NCI-H146 treated with DMSO at 0.1 percent for 48 hours (cell line): ENCODE data around the gene NLRP13.
"Not testable (repeated sequence)": the region's sequence is repeated elsewhere in the genome, so short reads cannot be mapped to it uniquely, and the experiment has no call there.

ENCODE experiments used
- DNase-seq: peaks from one replicate; lab custom pipeline; 2025; ENCODE audit not compliant: unreplicated experiment; lab: John Stamatoyannopoulos, UW

The NLRP13 gene

DNA sequence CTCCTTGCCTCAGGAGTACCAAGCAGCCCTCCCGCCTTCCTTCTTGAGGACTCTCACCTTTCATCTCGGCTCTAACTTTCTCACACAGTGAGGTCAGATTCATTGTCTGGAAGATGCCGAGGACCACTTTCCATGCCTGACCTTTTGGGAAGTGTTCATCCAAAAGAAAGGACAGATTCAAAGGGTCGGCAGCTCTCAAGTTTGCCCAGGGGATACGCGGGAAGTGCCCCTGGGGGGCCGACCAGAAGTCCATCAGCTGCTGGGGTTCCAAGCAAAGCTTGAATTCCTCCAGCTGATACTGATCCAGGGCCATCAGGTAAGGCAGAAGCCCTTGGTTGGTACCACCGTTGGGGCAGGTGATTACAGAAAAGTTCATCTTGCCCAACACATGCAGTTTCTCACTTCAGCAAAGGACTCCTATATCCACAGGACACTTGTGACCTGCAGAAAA lies at the start of gene NLRP13:
NLRP13 (minus strand) TSS at position 401 of the 451 bp plus-strand sequence; CDS start at position 376, 25 bp downstream.
- DNase-seq, result no peak

DNA sequence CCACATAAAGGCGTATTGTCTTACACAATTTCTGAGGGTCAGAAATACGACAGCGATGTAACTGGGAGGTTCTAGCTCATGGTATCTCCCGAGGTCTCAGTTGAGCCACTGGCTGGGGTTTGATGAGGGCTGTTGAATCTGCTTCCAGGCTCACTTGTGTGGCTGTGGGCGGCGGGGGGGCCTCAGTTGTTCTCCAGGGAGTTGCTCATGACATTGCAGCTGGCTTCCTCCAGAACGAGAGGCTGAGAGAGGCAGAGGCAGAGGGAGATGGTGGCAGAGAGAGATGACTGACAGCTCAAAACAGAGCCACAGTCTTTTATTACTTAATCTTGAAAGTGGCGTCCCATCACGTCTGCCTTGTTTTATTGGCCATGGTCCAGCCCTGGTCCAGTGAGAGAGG lies 48.3 kb upstream of the NLRP13 start:
- DNase-seq, result no peak

GRCh38 chr19:55973982-55974381 lies 41.8 kb upstream of the NLRP13 start:
- DNase-seq, result no peak

DNA sequence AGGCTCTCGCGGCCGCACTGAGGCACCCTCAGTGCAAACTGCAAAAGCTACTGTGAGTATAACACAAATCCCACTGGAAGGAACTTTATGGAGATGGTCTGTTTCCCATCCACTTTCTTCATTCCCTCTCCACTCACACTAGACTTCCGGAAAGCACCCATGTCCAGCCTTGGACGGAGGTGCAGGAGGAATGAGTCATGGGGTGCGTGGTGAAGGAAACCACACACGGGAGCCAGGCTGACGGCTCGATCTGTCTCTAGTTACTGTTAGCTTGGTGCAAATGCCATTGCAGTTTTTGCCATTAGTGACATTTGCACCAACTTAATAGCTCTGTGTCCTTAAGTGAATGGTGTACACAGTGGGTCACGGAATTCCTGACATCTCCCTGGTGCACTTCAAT lies 30.1 kb upstream of the NLRP13 start:
- DNase-seq, result no peak

DNA sequence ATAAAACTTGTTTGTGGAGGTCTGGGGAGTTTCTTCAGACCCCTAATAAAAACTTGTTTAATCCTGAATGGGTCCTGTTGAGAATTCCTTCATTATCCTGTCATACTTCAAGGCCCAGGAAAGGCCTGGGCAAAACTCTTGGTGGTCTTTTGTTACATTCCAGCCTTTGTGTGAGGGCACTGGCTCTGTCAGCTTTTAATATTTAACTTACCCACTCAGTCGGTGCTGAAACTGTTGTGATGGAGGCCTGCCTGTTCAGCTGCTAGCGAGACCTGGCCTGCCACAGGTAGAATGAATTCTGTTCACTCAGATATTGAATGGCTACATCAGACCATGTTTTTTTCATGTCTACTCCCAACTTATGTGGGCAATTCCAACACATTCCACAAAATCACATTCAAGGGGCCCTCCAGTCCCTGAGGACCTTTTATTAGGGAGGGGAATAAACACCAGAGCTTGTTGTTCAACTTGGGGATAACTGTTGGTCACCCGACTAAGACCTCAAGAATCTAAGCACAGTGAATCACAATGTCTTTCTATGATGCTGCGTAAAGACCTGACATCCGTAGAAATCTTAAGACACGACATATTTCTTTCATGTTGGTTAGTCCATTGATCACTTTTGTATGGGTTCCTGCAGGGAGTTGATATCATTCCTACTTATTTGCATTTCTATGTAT lies 28.0 kb upstream of the NLRP13 start:
- DNase-seq, result no peak

DNA sequence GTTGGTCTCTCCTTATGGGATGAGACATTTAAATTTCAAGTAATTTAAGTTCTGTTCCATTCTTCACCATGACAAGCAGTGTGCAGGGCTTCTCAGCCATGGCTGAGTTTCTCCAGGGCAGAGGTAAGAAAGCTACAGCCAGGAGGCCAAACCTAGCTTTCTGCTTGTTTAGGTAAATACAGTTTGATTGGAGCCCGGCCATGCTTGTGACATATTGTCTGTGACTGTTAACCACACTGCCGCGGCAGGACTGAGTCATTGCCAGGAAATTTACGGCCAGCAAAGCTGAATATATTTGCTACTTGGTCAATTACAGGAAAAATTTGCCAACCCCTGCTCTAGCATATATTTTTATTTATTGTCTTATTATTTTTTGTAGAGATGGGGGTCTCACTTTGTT lies 26.2 kb upstream of the NLRP13 start:
- no peak for DNase-seq

DNA sequence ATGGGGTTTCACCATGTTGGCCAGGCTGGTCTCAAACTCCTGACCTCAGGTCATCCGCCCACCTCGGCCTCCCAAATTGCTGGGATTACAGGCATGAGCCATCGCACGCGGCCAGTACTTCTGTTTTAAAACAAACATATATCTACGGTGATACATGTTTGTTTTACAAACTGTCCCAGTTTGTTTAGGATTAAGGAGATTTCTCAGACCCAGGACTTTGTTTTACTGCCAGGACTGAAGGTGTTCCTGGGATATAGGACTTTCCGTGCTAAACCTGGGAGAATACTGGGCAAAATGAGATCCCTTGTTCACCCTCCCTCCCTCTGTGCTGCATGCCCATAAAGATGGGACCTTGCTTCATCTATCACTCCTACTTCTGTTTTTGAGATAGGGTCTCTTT lies 24.3 kb upstream of the NLRP13 start:
- no peak for DNase-seq

- not testable (repeated sequence) for DNase-seq
These were observed 18.4 kb upstream of the NLRP13 start for GRCh38 chr19:55950566-55950965.

DNA sequence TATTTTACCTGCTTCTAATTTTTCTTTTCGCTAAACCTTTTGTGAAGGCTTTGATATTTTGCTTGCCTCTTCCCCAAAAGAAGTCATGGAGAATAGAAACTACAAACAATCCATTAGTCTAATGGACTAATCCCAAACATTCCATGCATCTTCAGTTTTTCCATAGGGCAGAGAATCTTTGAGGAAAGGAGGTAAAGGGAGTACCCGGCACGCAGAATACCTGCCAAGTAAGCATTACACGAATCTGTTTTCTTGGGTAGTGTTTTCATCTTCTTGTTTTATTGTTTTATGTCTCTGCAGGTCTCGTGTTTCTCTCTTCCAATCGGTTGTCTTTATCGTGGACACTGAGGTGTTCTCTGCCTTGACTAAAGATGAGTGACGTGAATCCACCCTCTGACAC lies 15.4 kb upstream of the NLRP13 start, which contains the start of gene NLRP8:
NLRP8 (plus strand) TSS at position 301 of the 400 bp plus-strand sequence.
- DNase-seq, result no peak

DNA sequence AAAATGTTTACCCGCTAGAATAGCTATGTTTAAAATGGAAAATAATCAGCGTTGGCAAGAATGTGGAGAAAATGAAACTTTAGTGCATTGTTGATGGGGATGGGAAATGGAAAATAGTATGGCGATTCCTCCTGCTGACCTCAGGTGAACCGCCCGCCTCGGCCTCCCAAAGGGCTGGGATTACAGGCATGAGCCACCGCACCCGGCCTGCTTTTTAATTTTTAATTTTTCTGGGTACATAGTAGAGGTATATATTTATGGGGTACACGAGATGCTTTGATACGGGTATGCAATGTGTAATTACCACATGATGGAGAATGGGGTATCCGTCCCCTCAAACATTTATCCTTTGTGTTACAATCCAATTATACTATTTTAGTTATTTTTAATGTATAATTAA lies 8.2 kb upstream of the NLRP13 start:
- DNase-seq, result no peak

DNA sequence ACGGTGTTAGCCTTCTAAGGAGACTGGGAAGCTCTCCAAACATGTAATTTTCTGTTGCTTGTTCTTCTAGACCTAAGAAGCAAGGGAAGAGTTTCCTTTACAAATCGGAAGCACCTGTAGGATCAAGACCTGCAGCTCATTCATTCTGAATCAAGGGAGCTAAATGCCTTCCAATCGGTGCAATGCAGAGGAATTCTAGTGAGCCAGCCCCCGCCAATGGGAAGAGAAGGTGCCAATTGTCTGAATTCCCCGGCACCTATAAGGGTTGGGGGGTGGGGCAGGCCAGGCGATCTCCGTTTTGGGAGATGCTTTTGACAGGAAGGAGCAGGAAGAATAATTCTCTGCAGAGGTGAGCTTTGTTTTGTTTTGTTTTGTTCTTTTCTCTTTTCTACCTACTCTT lies 7.1 kb upstream of the NLRP13 start:
- DNase-seq, result no peak

DNA sequence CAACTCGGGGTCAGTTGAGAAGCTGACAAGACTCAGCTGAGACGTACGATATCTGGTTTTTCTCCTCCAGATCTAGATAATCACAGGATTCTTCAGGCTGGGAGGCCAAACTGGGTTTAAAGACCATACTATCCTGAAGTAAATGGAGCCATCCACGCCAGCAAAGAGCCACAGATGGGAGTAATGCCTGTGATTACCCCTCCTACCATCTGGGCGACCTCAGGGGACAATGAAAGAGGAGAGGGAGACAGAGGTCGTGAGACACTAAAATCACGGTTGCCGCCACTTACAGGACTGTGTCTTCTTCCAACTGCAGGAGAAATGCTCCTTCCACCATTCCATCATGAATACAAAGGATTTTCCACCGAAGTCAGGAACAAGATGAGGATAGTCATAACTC lies 3.1 kb upstream of the NLRP13 start:
- no peak for DNase-seq

GRCh38 chr19:55930996-55931515 lies 1.1 kb downstream of the NLRP13 start:
- DNase-seq, result no peak

DNA sequence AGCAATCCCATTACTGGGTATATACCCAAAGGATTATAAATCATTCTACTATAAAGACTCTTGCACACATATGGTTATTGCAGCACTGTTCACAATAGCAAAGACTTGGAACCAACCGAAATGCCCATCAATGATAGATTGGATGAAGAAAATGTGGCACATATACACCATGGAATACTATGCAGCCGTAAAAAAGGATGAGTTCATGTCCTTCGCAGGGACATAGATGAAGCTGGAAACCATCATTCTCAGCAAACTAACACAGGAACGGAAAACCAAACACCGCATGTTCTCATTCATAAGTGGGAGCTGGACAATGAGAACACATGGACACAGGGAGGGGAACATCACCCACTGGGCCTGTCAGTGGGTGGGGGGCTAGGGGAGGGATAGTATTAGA lies 2.9 kb downstream of the NLRP13 start:
- not testable (repeated sequence) for DNase-seq

DNA sequence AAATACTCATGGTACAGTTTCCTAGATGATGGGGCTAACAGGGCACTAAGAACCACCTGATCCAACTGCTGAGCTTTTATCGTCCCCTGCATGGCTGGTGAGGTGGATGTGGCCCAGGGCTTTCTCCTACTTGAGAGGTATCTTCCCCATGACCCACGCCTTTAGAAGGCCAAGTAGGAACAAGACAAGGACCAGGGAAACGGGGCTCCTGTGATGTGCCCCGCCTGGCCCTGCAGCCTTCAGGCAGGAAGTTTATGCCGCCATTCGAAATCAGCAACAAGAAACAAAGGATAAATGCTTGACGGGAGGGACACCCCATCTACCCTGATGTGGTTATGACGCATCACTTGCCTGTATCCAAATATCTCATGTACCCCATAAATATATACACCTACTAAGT lies 4.1 kb downstream of the NLRP13 start:
- DNase-seq, result no peak

DNA sequence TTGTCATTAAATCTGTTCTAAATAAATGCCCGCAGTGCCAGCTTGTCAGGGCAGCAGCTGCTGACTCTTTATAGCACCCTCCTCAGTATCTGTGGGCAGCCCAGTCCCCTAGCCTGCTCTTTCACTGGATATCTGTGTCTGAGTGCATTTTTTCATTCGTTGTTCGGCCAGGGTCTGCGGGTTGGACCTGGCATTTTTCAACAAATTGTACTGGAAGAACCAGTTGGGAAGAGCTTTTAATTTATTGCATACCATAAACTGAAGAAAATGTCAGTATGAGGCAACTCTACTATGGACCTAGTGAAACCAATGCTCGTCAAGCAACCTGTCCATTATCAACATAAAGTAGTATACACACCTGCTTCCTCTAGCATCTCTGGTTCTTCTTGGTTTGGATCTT lies 8.6 kb downstream of the NLRP13 start:
- no peak for DNase-seq

DNA sequence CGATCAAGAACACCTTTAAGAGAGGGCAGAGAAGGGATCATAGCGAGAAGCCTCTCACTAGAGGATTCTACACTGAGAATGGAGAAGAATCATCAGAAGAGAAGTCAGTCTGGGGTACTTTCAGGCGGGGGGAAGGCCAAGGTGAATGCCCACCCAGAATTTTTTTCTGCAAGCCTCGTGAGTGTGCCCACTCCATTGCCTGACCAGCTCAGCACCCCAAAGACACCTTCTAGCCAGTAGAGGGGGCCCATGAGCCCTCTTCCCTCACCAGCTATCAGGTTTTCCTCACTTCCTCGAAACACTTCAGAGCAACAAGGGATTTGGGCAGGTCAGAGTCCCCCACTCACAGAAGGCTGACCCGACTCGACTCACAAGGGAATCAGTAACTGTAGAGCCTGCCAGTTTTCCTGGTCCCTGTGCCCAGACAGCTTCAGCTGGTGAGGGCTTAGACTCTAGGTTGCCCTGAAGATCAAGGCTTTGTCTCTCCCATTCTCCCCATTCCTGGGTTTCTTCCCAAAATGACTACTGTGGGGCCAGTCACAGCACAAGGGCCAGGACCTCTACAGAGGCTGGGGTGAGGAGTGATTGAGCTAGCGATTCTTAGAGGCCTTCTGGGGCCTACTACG lies 18.4 kb downstream of the NLRP13 start:
- DNase-seq, result no peak

DNA sequence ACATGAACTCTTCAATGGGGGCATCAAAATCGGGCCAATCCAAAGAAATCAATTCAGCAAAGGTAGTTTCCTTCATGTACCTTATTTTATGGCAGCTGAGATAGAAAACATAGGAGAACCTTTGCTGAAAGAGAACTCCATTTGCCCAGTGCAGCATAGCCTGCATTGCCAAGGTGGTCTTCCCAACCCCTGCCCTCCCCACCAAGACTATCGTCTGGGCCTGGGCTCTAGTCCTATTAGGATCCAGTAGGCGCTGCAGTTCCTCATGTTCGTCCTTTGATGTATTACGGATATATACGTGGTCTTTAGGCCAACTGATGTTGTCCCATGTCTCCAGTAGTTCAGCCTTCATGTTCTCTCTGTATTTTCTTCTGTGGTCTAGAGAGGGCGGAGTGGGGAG lies 19.2 kb downstream of the NLRP13 start:
- no peak for DNase-seq

DNA sequence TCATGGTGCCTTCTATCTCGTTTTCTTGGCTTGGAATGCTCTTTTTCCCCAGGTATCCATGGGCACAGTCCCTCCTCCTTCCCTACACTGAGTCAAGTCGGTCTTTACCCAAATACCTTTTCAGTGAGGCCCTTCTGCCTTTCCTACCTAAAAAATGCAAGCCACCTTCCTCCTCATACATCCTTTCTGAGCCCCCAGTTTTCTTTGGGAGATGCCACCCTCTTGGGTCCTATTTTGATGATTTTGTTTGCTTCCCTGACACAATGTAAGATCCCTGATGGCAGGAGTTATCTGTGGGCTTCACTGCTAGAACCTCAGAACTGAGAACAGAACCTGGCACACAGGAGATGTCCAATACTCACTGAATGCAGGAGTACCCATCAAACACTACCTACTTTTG lies 22.3 kb downstream of the NLRP13 start:
- no peak for DNase-seq

GRCh38 chr19:55907746-55908145 lies 24.4 kb downstream of the NLRP13 start:
- DNase-seq, result no peak

DNA sequence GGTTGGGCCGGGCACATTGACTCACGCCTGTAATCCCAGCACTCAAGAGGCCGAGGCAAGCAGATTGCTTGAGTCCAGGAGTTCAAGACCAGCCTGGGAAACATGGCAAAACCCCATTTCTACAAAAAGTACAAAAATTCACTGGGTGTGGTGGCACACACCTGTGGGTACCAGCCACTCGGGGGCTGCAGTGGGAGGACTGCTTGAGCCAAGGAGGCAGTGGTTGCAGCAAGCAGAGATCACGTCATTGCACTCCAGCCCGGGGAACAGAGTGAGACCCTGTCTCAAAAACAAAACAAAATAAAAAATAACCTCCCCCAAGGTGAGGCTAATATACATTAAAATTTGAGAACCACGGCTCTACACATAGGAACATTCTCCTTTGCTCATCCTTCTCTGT lies 24.9 kb downstream of the NLRP13 start:
- DNase-seq, result no peak

DNA sequence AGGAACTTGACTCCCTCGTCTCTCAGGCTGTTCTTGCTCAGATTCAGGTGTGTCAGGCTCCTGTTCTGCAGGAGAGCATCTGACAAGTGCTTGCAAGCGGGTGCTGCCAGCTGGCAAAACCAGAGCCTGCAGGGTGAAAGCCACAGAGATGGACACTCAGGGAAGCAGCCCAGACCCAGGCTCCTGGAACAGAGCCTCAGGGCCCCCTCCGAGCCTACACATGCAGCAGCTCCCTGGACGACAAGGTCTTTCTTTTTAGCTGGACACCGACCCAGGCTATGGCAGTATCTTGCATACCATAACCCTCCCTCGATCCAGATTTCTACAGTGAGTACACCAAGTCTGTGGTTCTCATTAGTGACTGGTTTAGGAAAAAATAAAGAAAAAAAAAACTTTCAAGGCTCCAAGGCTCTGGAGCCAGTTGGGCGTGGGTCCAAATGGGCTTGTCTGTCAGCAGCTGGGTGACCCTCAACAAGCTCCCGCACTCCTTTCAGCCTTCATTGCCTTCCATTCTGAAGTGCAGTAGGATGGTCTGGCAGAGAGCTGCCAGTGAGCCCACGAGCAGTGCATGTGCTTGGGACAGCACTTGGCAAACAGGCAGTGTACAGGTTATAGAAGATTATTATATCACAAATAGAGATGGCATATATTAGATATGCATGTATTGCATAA lies 29.9 kb downstream of the NLRP13 start:
- no peak for DNase-seq
